MM.1S (cell line): ENCODE data around the gene PRDM5.

Experiments used
- DNase-seq: peaks from one replicate; pipeline ENCODE4 v3.0.0-alpha.2; 2015
- H2AFZ ChIP-seq: fragments of 300-600 bp; sonication (generic); 2 replicates; pipeline ENCODE4 v1.6.0; 2016; ENCODE audit warnings: antibody characterized with exemption, low read length
- H3F3A ChIP-seq: fragments of 300-600 bp; sonication (generic); 2 replicates; pipeline ENCODE4 v1.6.1; 2016; ENCODE audit warnings: mild to moderate bottlenecking, antibody characterized with exemption, low read length, moderate library complexity, mixed read lengths; ENCODE audit not compliant: insufficient read depth
- H3K27ac ChIP-seq: fragments of 300-600 bp; sonication (generic); 2 replicates; pipeline ENCODE4 v1.5.1; 2016; ENCODE audit warnings: mild to moderate bottlenecking, low read length
- H3K27me3 ChIP-seq: fragments of 300-600 bp; sonication (generic); replicated peaks from 2 replicates; pipeline ENCODE4 v1.6.0; 2016; ENCODE audit warnings: low read length; ENCODE audit not compliant: insufficient read depth
- H3K36me3 ChIP-seq: fragments of 300-600 bp; sonication (generic); replicated peaks from 2 replicates; pipeline ENCODE4 v1.6.1; 2016; ENCODE audit warnings: mild to moderate bottlenecking, low read length, mixed read lengths; ENCODE audit not compliant: insufficient read depth
- H3K4me1 ChIP-seq: fragments of 300-600 bp; sonication (generic); 2 replicates; pipeline ENCODE4 v1.6.1; 2016; ENCODE audit warnings: low read length, mixed read lengths
- H3K4me2 ChIP-seq: fragments of 300-600 bp; sonication (generic); 2 replicates; pipeline ENCODE4 v1.6.0; 2016; ENCODE audit warnings: low read depth, low read length
- H3K4me3 ChIP-seq: fragments of 300-600 bp; sonication (generic); 2 replicates; pipeline ENCODE4 v1.5.1; 2016; ENCODE audit warnings: low read length, mixed read lengths
- H3K79me2 ChIP-seq: fragments of 300-600 bp; sonication (generic); 2 replicates; pipeline ENCODE4 v1.6.1; 2016; ENCODE audit warnings: mixed run types, low read length, mixed read lengths
- H3K9ac ChIP-seq: fragments of 300-600 bp; sonication (generic); 2 replicates; pipeline ENCODE4 v1.6.1; 2016; ENCODE audit warnings: low read length, mixed read lengths
- H3K9me2 ChIP-seq: fragments of 300-600 bp; sonication (generic); replicated peaks from 2 replicates; pipeline ENCODE4 v1.6.1; 2016; ENCODE audit warnings: mild to moderate bottlenecking, low read length, mixed read lengths; ENCODE audit not compliant: insufficient read depth
- H3K9me3 ChIP-seq: fragments of 300-600 bp; sonication (generic); replicated peaks from 2 replicates; pipeline ENCODE4 v1.6.1; 2016; ENCODE audit warnings: mild to moderate bottlenecking, low read length, mixed read lengths; ENCODE audit not compliant: insufficient read depth
- H4K20me1 ChIP-seq: fragments of 300-600 bp; sonication (generic); 2 replicates; pipeline ENCODE4 v1.6.1; 2016; ENCODE audit warnings: mild to moderate bottlenecking, low read length, moderate library complexity, mixed read lengths; ENCODE audit not compliant: insufficient read depth
- CTCF ChIP-seq: fragments of 300-600 bp; sonication (generic); IDR thresholded peaks from 2 replicates; pipeline ENCODE4 v1.5.1; 2016; ENCODE audit warnings: antibody characterized with exemption, low read length, mixed read lengths
- EZH2 ChIP-seq: fragments of 300-600 bp; sonication (generic); optimal IDR thresholded peaks from 2 replicates; pipeline ENCODE3; 2017; ENCODE audit warnings: low read depth, mild to moderate bottlenecking, antibody characterized with exemption, low read length, mixed read lengths
- EZH2phosphoT487 ChIP-seq: fragments of 300-600 bp; sonication (generic); IDR thresholded peaks from 2 replicates; pipeline ENCODE4 v1.6.1; 2018; ENCODE audit warnings: antibody characterized with exemption, low read length

The PRDM5 gene

GRCh38 chr4:120964596-120964995 is 42.1 kb upstream of the PRDM5 start:
- Histone ChIP-seq H3K9me2 (no peaks in the 10 kb centered on the region), H3K9me3 (no peaks in the 10 kb centered on the region), H3K9ac (no peak overlapping the region), H3K4me3 (no peak overlapping the region), H4K20me1 (no peaks in the 10 kb centered on the region), H3K27me3 (no peaks in the 10 kb centered on the region), H3K4me1 (no peaks in the 10 kb centered on the region), H3K4me2 (no peak overlapping the region), H3K27ac (no peak overlapping the region), H3K36me3 (no peaks in the 10 kb centered on the region), H2AFZ (no peak overlapping the region), H3K79me2 (no peaks in the 10 kb centered on the region), H3F3A (no peaks in the 10 kb centered on the region)
- DNase-seq = no peak
- TF ChIP-seq EZH2phosphoT487 (no peak), EZH2 (no peak), CTCF (no peak)

GRCh38 chr4:120963449-120963848 is 40.9 kb upstream of the PRDM5 start:
- no peak overlapping the region for H3K4me2 ChIP-seq
- H3K4me1 ChIP-seq = no peaks in the 10 kb centered on the region
- no peak overlapping the region for H3K4me3 ChIP-seq
- H3K9ac ChIP-seq = no peak overlapping the region
- H2AFZ ChIP-seq = no peak overlapping the region
- H3K9me2 ChIP-seq = no peaks in the 10 kb centered on the region
- no peaks in the 10 kb centered on the region for H3K79me2 ChIP-seq
- no peak overlapping the region for H3K27ac ChIP-seq
- no peaks in the 10 kb centered on the region for H3K36me3 ChIP-seq
- H3F3A ChIP-seq = no peaks in the 10 kb centered on the region
- no peaks in the 10 kb centered on the region for H3K9me3 ChIP-seq
- H4K20me1 ChIP-seq = no peaks in the 10 kb centered on the region
- no peaks in the 10 kb centered on the region for H3K27me3 ChIP-seq
- no peak for TF ChIP-seq EZH2
- no peak for TF ChIP-seq CTCF
- no peak for TF ChIP-seq EZH2phosphoT487
- DNase-seq = no peak

- Histone ChIP-seq H4K20me1 (no peaks in the 10 kb centered on the region), H3K9me3 (no peaks in the 10 kb centered on the region), H3K4me2 (no peak overlapping the region), H3K27me3 (no peaks in the 10 kb centered on the region), H3K9ac (no peak overlapping the region), H3K9me2 (no peaks in the 10 kb centered on the region), H3K4me3 (no peak overlapping the region), H2AFZ (no peak overlapping the region), H3F3A (no peaks in the 10 kb centered on the region), H3K4me1 (no peaks in the 10 kb centered on the region), H3K79me2 (no peaks in the 10 kb centered on the region), H3K36me3 (no peaks in the 10 kb centered on the region), H3K27ac (no peak overlapping the region)
- TF ChIP-seq EZH2 (no peak), EZH2phosphoT487 (no peak), CTCF (no peak)
- no peak for DNase-seq
Measured at GRCh38 chr4:120960656-120961267, 38.2 kb upstream of the PRDM5 start.
